OCI-LY3 (cell line): Measurements from ENCODE around the gene IMMP2L.

Source experiments
- H2AFZ ChIP-seq: fragments of 200-600, 300-600 bp; shearing (Covaris generic); 2 replicates; pipeline ENCODE4 v1.6.0; 2014; ENCODE audit warnings: antibody characterized with exemption, low read depth, low read length
- H3K27ac ChIP-seq: fragments of 200-600, 300-600 bp; sonication (generic); 2 replicates; pipeline ENCODE4 v1.5.1; 2014; ENCODE audit warnings: mild to moderate bottlenecking, low read length, moderate library complexity, mixed read lengths
- H3K27me3 ChIP-seq: fragments of 200-600, 300-600 bp; sonication (generic); 2 replicates; pipeline ENCODE4 v1.6.1; 2014; ENCODE audit warnings: low read depth, low read length, mixed read lengths
- H3K36me3 ChIP-seq: fragments of 200-600, 300-600 bp; sonication (generic); replicated peaks from 2 replicates; pipeline ENCODE3; 2014; ENCODE audit warnings: low read depth, low read length, mixed read lengths
- H3K4me1 ChIP-seq: fragments of 300-600, 200-600 bp; sonication (generic); 2 replicates; pipeline ENCODE4 v1.6.1; 2014; ENCODE audit warnings: low read length, mixed read lengths
- H3K4me2 ChIP-seq: fragments of 200-600, 300-600 bp; sonication (generic); 2 replicates; pipeline ENCODE4 v1.6.1; 2014; ENCODE audit warnings: low read length, mixed read lengths
- H3K4me3 ChIP-seq: fragments of 300-600, 200-600 bp; sonication (generic); 2 replicates; pipeline ENCODE4 v1.5.1; 2014; ENCODE audit warnings: antibody characterized with exemption, mild to moderate bottlenecking, low read length, moderate library complexity
- H3K79me2 ChIP-seq: fragments of 300-600, 200-600 bp; shearing (Covaris generic); 2 replicates; pipeline ENCODE4 v1.6.1; 2014; ENCODE audit warnings: mild to moderate bottlenecking, low read length, mixed read lengths
- H3K9ac ChIP-seq: fragments of 300-600, 200-600 bp; shearing (Covaris generic); 2 replicates; pipeline ENCODE4 v1.6.0; 2014; ENCODE audit warnings: mild to moderate bottlenecking, low read length, moderate library complexity
- H3K9me3 ChIP-seq: fragments of 200-600, 300-600 bp; shearing (Covaris generic); 2 replicates; pipeline ENCODE4 v1.6.1; 2014; ENCODE audit warnings: low read length, mixed read lengths; ENCODE audit not compliant: insufficient read depth
- H4K20me1 ChIP-seq: fragments of 200-600, 300-600 bp; sonication (generic); 2 replicates; pipeline ENCODE4 v1.6.1; 2016; ENCODE audit warnings: low read length, mixed read lengths; ENCODE audit not compliant: insufficient read depth
- EZH2phosphoT487 ChIP-seq: fragments of 200-600 bp; shearing (Covaris generic); IDR thresholded peaks from 2 replicates; pipeline ENCODE4 v1.6.1; 2018; ENCODE audit warnings: antibody characterized with exemption, mixed run types, low read depth
- TF ChIP-seq, protein P1 (sequence below): fragments of 200-600, 300-600 bp; sonication (generic); IDR thresholded peaks from 2 replicates; pipeline ENCODE4 v1.5.1; 2014; ENCODE audit warnings: antibody characterized with exemption, low read length, low read depth

Gene IMMP2L

DNA sequence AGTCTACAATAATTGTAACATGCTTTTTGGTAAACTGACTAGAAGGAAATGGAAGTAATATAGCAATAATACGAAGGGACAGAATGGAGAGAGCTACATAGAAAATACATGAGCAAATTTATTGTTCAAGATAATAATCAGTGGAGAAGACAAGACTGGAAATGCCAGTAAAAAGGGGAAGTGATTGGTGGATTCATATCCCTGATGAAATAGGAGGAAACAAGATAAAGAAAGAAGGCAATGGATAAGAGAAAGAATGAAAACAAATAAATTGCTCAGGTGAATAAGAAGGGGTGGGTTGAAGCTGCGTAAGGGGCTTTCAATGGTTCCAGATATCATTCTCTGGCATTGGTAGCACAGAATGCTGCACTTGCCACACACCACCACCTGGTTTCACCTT is 335.5 kb downstream of the IMMP2L start:
- Histone ChIP-seq H2AFZ (no peak overlapping the region), H3K36me3 (no peaks in the 10 kb centered on the region), H3K9me3 (no peaks in the 10 kb centered on the region), H3K4me2 (no peak overlapping the region), H3K79me2 (no peaks in the 10 kb centered on the region), H3K27ac (no peak overlapping the region), H4K20me1 (no peaks in the 10 kb centered on the region), H3K4me3 (no peak overlapping the region), H3K9ac (no peak overlapping the region), H3K27me3 (no peaks in the 10 kb centered on the region), H3K4me1 (peaks cover 7% of the 10 kb centered on the region)
- TF ChIP-seq EZH2phosphoT487, result no peak
- TF ChIP-seq, protein P1, sequence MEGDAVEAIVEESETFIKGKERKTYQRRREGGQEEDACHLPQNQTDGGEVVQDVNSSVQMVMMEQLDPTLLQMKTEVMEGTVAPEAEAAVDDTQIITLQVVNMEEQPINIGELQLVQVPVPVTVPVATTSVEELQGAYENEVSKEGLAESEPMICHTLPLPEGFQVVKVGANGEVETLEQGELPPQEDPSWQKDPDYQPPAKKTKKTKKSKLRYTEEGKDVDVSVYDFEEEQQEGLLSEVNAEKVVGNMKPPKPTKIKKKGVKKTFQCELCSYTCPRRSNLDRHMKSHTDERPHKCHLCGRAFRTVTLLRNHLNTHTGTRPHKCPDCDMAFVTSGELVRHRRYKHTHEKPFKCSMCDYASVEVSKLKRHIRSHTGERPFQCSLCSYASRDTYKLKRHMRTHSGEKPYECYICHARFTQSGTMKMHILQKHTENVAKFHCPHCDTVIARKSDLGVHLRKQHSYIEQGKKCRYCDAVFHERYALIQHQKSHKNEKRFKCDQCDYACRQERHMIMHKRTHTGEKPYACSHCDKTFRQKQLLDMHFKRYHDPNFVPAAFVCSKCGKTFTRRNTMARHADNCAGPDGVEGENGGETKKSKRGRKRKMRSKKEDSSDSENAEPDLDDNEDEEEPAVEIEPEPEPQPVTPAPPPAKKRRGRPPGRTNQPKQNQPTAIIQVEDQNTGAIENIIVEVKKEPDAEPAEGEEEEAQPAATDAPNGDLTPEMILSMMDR, result no peak

DNA sequence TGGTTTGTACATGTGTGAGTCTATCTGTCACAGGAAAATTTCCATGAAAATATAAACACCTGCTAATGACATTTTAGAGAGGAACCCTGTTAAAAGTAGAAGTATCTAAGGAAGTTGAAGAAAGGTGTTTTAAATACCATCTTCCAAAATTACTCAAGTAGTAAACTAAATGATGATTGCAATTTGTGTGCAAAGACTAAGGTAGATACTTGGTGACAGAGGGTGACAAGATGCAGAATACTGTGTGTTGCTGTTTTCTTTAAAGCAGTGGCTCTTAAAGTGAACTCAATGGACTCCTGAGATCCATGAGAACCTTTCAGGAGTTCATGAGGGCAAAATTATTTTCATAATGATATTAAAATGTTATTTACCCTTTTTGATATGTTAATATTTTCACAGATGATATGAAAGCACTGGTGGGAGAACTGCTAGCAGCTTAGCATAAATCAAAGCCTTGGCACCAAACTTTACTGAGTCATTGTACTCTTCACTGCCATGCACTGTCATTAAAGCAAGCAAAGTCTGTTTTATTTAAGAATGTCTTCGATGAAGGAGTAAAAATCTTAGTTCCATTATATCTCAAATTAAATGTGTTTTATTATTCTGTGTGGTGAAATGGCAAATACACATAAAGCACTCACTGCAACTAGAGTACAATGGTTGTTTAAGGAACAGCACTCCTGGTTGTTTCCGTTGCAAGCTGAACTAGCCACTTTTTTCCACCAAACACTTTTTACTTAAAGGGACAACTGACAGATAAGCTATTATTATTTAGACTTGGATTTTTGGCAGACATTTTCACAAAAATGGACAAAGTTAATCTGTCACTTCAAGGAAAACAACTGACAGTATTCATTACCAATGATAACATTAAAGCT is 337.7 kb downstream of the IMMP2L start:
- no peak overlapping the region for H3K4me2 ChIP-seq
- H3K9me3 ChIP-seq, result no peaks in the 10 kb centered on the region
- H4K20me1 ChIP-seq, result no peaks in the 10 kb centered on the region
- no peaks in the 10 kb centered on the region for H3K36me3 ChIP-seq
- no peak overlapping the region for H2AFZ ChIP-seq
- no peaks in the 10 kb centered on the region for H3K79me2 ChIP-seq
- H3K27me3 ChIP-seq, result no peaks in the 10 kb centered on the region
- H3K4me1 ChIP-seq, result peaks cover 7% of the 10 kb centered on the region
- H3K9ac ChIP-seq, result no peak overlapping the region
- no peak overlapping the region for H3K27ac ChIP-seq
- no peak for TF ChIP-seq EZH2phosphoT487
- TF ChIP-seq, protein P1, result no peak
- no peak overlapping the region for H3K4me3 ChIP-seq

DNA sequence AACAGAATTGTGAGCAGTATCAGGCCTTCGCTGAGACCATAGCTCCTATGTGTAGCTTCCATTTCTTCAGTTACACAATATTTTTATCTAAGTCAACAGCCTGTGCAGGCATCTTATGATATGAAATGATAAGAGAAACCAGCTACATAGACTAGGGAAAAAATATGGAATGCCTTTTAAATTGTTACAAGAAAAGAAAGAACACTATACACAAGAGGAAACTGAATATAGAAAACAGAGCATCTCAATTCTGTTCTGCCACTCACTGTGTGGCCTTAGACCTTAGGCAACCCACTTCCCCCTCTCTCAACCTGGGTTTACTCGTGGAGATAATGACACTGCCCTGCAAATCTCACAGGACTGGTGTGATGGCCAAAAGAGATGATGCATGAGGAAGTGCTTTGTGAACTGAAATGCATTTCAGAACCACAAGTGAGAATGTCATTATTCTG is 338.5 kb downstream of the IMMP2L start:
- Histone ChIP-seq H4K20me1 (no peaks in the 10 kb centered on the region), H3K79me2 (no peaks in the 10 kb centered on the region), H3K4me3 (no peak overlapping the region), H3K4me1 (peaks cover 7% of the 10 kb centered on the region), H3K9me3 (no peaks in the 10 kb centered on the region), H2AFZ (no peak overlapping the region), H3K4me2 (no peak overlapping the region), H3K9ac (no peak overlapping the region), H3K36me3 (no peaks in the 10 kb centered on the region), H3K27me3 (no peaks in the 10 kb centered on the region), H3K27ac (no peak overlapping the region)
- TF ChIP-seq EZH2phosphoT487, result no peak
- TF ChIP-seq, protein P1, result no peak

DNA sequence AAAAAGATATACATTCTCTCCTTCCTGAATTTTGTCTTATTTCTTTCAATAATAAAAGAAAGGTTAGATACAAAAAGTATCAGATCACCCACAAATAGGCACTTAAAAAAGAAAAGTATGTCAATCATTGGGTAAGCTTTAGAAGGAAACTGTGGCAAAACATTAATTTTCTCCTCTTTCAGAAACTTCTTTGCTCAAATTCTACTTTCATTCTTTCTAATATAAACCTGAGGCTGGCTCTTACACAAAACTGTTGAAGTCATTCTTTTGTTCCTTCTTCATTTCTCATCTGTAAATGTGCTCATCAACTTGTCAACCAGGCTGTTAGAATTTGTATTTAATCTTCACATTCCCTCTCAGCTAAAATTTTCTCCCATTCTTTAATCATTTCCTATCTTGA is 346.7 kb downstream of the IMMP2L start:
- no peak overlapping the region for H3K4me3 ChIP-seq
- H2AFZ ChIP-seq, result no peak overlapping the region
- 0 out of 2 replicates have a peak, but pooled peaks cover 5% of the 10 kb centered on the region for H3K4me1 ChIP-seq
- no peak overlapping the region for H3K9ac ChIP-seq
- H3K4me2 ChIP-seq, result no peak overlapping the region
- H3K79me2 ChIP-seq, result no peaks in the 10 kb centered on the region
- no peaks in the 10 kb centered on the region for H3K36me3 ChIP-seq
- no peak overlapping the region for H3K27ac ChIP-seq
- no peaks in the 10 kb centered on the region for H4K20me1 ChIP-seq
- no peaks in the 10 kb centered on the region for H3K27me3 ChIP-seq
- H3K9me3 ChIP-seq, result no peaks in the 10 kb centered on the region
- TF ChIP-seq, protein P1, result no peak
- no peak for TF ChIP-seq EZH2phosphoT487
